ENCODE measurements around the gene GUCA1C. TPM values are rescaled to one million over a fixed set of nuclear protein-coding genes. Genes with fewer than 3 reads are reported as not detected.

Gene GUCA1C
- total and polyA plus RNA-seq, 9 of the 15 experiments (the other 6 are each of a cell fraction or from before 2014, with no cell fraction given), result not detected

DNA sequence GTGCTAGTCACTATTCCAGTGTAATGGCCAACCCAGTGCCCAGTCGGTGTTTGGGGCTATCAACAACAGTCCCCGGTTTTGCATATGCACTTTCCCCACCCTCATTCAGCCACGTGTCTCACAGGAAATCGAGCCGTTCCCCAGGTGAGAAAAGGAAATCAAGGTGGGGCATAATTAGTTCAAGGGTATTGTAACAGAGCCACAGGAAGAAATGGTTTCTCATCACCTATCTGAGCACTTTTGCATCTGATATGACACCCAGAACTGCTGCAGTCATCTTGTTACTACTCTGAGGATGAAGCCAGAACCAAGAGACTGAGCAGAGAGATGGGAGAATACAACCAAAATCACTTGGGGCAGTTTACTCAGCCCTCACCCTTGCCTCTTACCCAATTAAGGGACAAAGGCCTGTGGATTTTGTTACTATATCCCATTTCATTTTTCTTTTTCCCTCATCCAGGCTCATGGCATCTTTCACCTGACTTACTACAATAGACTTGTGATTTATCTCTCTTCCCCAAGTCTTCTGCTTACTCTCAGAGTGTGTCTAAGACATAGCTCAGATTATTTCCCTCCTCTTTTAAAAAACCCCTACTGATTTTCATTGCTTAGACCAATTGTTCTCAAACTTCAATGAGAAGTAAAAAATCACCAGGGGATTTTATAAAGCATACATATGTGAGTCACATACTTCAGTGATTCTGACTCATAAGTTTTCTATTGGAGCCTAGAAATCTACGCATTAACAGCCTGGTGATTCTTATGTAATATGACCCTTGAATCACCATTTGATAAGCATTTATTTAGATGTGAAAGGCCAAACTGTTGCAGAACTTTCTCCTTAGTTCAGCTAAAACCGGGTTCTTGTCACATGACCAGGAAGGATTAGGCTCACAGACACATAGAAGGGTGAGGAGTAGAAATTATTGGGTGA, 90.5 kb downstream of the GUCA1C start:
- Histone ChIP-seq H3K4me1 (replicated peaks in 1 of 2; ENCODE audit: control insufficient read depth in 2 of 2, insufficient read depth in 2 of 2, low read length in 2 of 2) (no peaks in the 10 kb centered on the region), H2AFZ (ENCODE audit: low read depth, low read length) (no peak overlapping the region), H3K27me3 (ENCODE audit: control insufficient read depth in 2 of 2, insufficient read depth in 2 of 2, low read length in 2 of 2) (no peaks in the 10 kb centered on the region), H3K79me2 (ENCODE audit: control insufficient read depth, insufficient read depth, low read length) (no peaks in the 10 kb centered on the region), H3K4me3 (no peak overlapping the region), H3K36me3 (ENCODE audit: control insufficient read depth, insufficient read depth, low read length) (no peaks in the 10 kb centered on the region), H3K9ac (ENCODE audit: insufficient read depth in 1 of 2, low read depth in 2 of 2, low read length in 2 of 2) (no peak overlapping the region), H3K4me2 (ENCODE audit: insufficient read depth, low read length) (no peak overlapping the region), H3K9me3 (replicated peaks; ENCODE audit: control insufficient read depth, insufficient read depth, low read depth, low read length) (no peaks in the 10 kb centered on the region), H3K9me1 (ENCODE audit: control insufficient read depth, insufficient read depth, low read length) (no peaks in the 10 kb centered on the region), H3K27ac (ENCODE audit: extremely low read depth, low read depth, low read length) (no peak overlapping the region), H4K20me1 (replicated peaks; ENCODE audit: control insufficient read depth, insufficient read depth, low read length) (no peaks in the 10 kb centered on the region)
- intact Hi-C loops (cut with micrococcal nuclease) (no loop called here), in situ Hi-C loops (cut with MboI) (no loop called here)
- WGBS (ENCODE audit: insufficient coverage, low coverage, missing lambda C conversion rate), result 0% methylated on average over 7 of the region's 7 CpGs
- POLR2A ChIA-PET, result interaction anchor here (0.5 kb wide), 1 partner anchor 1089 kb away, joined by 3 read pairs; no protein-coding TSS in a partner anchor
- BruUV-seq (replicated peaks), result no TSS peak
- no peak for ATAC-seq
- DNase-seq (ENCODE audit: extremely low read depth in 1 of 4, low spot score in 3 of 4), result no peak
- CTCF ChIA-PET (ENCODE audit: low intra/inter-chr PET ratio), result no interaction called here
- no peak for FAIRE-seq
- TF ChIP-seq ZZZ3 (IDR thresholded peaks at IDR 0.05) (no peak), HDAC2 (IDR thresholded peaks at IDR 0.05) (no peak), ZNF282 (CRISPR knock-in tag; IDR thresholded peaks at IDR 0.05) (no peak), NCOA2 (IDR thresholded peaks at IDR 0.05; ENCODE audit: partially characterized antibody in 2 of 2) (no peak), MEF2D (tag; conservative IDR thresholded peaks at IDR 0.05; ENCODE audit: low read depth) (no peak), FIP1L1 (IDR thresholded peaks at IDR 0.05; ENCODE audit: low read depth, low read length, poor library complexity, severe bottlenecking) (no peak), GTF2E2 (tag; IDR thresholded peaks at IDR 0.05) (no peak), ZNF764 (CRISPR knock-in tag; IDR thresholded peaks at IDR 0.05; ENCODE audit: low read depth) (no peak), HSF4 (CRISPR knock-in tag; IDR thresholded peaks at IDR 0.05; ENCODE audit: borderline replicate concordance) (no peak), EZH2 (IDR thresholded peaks at IDR 0.05; ENCODE audit: borderline replicate concordance, low read depth, low read length) (no peak), PHF21A (IDR thresholded peaks at IDR 0.05; ENCODE audit: borderline replicate concordance, low read depth) (no peak)
- TF ChIP-seq, protein P1, sequence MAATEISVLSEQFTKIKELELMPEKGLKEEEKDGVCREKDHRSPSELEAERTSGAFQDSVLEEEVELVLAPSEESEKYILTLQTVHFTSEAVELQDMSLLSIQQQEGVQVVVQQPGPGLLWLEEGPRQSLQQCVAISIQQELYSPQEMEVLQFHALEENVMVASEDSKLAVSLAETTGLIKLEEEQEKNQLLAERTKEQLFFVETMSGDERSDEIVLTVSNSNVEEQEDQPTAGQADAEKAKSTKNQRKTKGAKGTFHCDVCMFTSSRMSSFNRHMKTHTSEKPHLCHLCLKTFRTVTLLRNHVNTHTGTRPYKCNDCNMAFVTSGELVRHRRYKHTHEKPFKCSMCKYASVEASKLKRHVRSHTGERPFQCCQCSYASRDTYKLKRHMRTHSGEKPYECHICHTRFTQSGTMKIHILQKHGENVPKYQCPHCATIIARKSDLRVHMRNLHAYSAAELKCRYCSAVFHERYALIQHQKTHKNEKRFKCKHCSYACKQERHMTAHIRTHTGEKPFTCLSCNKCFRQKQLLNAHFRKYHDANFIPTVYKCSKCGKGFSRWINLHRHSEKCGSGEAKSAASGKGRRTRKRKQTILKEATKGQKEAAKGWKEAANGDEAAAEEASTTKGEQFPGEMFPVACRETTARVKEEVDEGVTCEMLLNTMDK (IDR thresholded peaks at IDR 0.05; ENCODE audit: borderline replicate concordance, insufficient read depth, low read depth, low read length, poor library complexity, severe bottlenecking), result no peak
- TF ChIP-seq, protein P2, sequence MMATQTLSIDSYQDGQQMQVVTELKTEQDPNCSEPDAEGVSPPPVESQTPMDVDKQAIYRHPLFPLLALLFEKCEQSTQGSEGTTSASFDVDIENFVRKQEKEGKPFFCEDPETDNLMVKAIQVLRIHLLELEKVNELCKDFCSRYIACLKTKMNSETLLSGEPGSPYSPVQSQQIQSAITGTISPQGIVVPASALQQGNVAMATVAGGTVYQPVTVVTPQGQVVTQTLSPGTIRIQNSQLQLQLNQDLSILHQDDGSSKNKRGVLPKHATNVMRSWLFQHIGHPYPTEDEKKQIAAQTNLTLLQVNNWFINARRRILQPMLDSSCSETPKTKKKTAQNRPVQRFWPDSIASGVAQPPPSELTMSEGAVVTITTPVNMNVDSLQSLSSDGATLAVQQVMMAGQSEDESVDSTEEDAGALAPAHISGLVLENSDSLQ (IDR thresholded peaks at IDR 0.05), result no peak
- TF ChIP-seq, protein P3, sequence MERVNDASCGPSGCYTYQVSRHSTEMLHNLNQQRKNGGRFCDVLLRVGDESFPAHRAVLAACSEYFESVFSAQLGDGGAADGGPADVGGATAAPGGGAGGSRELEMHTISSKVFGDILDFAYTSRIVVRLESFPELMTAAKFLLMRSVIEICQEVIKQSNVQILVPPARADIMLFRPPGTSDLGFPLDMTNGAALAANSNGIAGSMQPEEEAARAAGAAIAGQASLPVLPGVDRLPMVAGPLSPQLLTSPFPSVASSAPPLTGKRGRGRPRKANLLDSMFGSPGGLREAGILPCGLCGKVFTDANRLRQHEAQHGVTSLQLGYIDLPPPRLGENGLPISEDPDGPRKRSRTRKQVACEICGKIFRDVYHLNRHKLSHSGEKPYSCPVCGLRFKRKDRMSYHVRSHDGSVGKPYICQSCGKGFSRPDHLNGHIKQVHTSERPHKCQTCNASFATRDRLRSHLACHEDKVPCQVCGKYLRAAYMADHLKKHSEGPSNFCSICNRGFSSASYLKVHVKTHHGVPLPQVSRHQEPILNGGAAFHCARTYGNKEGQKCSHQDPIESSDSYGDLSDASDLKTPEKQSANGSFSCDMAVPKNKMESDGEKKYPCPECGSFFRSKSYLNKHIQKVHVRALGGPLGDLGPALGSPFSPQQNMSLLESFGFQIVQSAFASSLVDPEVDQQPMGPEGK (CRISPR knock-in tag; IDR thresholded peaks at IDR 0.05; ENCODE audit: borderline replicate concordance), result no peak
- TF ChIP-seq, protein P4, sequence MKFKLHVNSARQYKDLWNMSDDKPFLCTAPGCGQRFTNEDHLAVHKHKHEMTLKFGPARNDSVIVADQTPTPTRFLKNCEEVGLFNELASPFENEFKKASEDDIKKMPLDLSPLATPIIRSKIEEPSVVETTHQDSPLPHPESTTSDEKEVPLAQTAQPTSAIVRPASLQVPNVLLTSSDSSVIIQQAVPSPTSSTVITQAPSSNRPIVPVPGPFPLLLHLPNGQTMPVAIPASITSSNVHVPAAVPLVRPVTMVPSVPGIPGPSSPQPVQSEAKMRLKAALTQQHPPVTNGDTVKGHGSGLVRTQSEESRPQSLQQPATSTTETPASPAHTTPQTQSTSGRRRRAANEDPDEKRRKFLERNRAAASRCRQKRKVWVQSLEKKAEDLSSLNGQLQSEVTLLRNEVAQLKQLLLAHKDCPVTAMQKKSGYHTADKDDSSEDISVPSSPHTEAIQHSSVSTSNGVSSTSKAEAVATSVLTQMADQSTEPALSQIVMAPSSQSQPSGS (CRISPR knock-in tag; IDR thresholded peaks at IDR 0.05), result no peak

All from K562 (cell line).